ENCODE results near the gene YPEL2. TPM values are rescaled to one million over a fixed set of nuclear protein-coding genes. Genes with fewer than 3 reads are reported as not detected.

The YPEL2 gene
- total and polyA plus RNA-seq, 2 donors (not counting 1 experiment from before 2014, with no cell fraction given), result 20.7 to 51.8 TPM

GRCh38 chr17:59399914-59400313, 68.5 kb downstream of the YPEL2 start:
- POLR2A ChIA-PET, result no interaction called here
- H3K9me3 Mint-ChIP-seq (ENCODE audit: insufficient read depth), result no peaks in the 10 kb centered on the region
- CTCF ChIA-PET, result interaction anchor here (0.8 to 1.1 kb wide), 2 partner anchors 41 to 89 kb away, joined by 4 to 5 read pairs; no protein-coding TSS in a partner anchor
- H3K9me3 ChIP-seq (ENCODE audit: control extremely low read depth in 1 of 3, control insufficient read depth in 2 of 3, insufficient read depth in 1 of 3, low read length in 2 of 3), result no peaks in the 10 kb centered on the region
- H3K27me3 ChIP-seq (replicated peaks in 1 of 4; ENCODE audit: control extremely low read depth in 1 of 4, control insufficient read depth in 3 of 4, insufficient read depth in 4 of 4, low read length in 3 of 4), result no peaks in the 10 kb centered on the region
- intact Hi-C loops (cut with micrococcal nuclease), result no loop called here
- no peaks in the 10 kb centered on the region for H4K20me1 ChIP-seq (ENCODE audit: control insufficient read depth, insufficient read depth, low read length, poor library complexity, severe bottlenecking)
- no peak overlapping the region for H3K4me3 Mint-ChIP-seq
- no peak overlapping the region for H3K9ac ChIP-seq (ENCODE audit: low read length)
- 90% methylated on average over 3 of the region's 7 CpGs for WGBS (ENCODE audit: insufficient coverage)
- no peak overlapping the region for H3K4me3 ChIP-seq (ENCODE audit: control extremely low read depth in 1 of 5, extremely low read depth in 1 of 5, insufficient read depth in 1 of 5, low read depth in 2 of 5, low read length in 4 of 5)
- no peaks in the 10 kb centered on the region for H3K79me2 ChIP-seq (ENCODE audit: control insufficient read depth, insufficient read depth, low read length)
- H3K4me1 Mint-ChIP-seq, result peaks cover 3% of the 10 kb centered on the region
- no peak for DNase-seq
- H3K27ac Mint-ChIP-seq, result peak overlapping the region; percentile 50
- H3K4me1 ChIP-seq (ENCODE audit: control insufficient read depth in 2 of 2, insufficient read depth in 2 of 2, low read length in 2 of 2), result no peaks in the 10 kb centered on the region
- no peak for ATAC-seq (ENCODE audit: low read depth)
- peaks cover 8 to 36% of the 10 kb centered on the region in 2 experiments for H3K36me3 ChIP-seq (replicated peaks in 1 of 2; ENCODE audit: control extremely low read depth in 1 of 2, control insufficient read depth in 1 of 2, extremely low read depth in 1 of 2, insufficient read depth in 2 of 2, low read length in 1 of 2)
- H3K27me3 Mint-ChIP-seq, result no peaks in the 10 kb centered on the region
- H3K27ac ChIP-seq (ENCODE audit: low read length in 2 of 2), result no peak overlapping the region
- TF ChIP-seq EZH2 (IDR thresholded peaks at IDR 0.05; ENCODE audit: borderline replicate concordance, insufficient read depth, low read depth, low read length, poor library complexity, severe bottlenecking) (no peak), CTCF (IDR thresholded peaks at IDR 0.05) (no peak)
- H3K4me2 ChIP-seq (replicated peaks; ENCODE audit: low read depth, low read length, poor library complexity, severe bottlenecking), result no peak overlapping the region
- no peak overlapping the region for H2AFZ ChIP-seq (ENCODE audit: insufficient read depth, low read depth, low read length, poor library complexity, severe bottlenecking)

- ATAC-seq (ENCODE audit: low read depth) (no peak), DNase-seq (no peak)
- Histone ChIP-seq H3K4me3 (ENCODE audit: control extremely low read depth in 1 of 5, extremely low read depth in 1 of 5, insufficient read depth in 1 of 5, low read depth in 2 of 5, low read length in 4 of 5) (no peak overlapping the region), H3K27me3 (replicated peaks in 1 of 4; ENCODE audit: control extremely low read depth in 1 of 4, control insufficient read depth in 3 of 4, insufficient read depth in 4 of 4, low read length in 3 of 4) (no peaks in the 10 kb centered on the region), H3K79me2 (ENCODE audit: control insufficient read depth, insufficient read depth, low read length) (no peaks in the 10 kb centered on the region), H2AFZ (ENCODE audit: insufficient read depth, low read depth, low read length, poor library complexity, severe bottlenecking) (no peak overlapping the region), H3K4me2 (replicated peaks; ENCODE audit: low read depth, low read length, poor library complexity, severe bottlenecking) (no peak overlapping the region), H4K20me1 (ENCODE audit: control insufficient read depth, insufficient read depth, low read length, poor library complexity, severe bottlenecking) (no peaks in the 10 kb centered on the region), H3K27ac (ENCODE audit: low read length in 2 of 2) (no peak overlapping the region), H3K9me3 (ENCODE audit: control extremely low read depth in 1 of 3, control insufficient read depth in 2 of 3, insufficient read depth in 1 of 3, low read length in 2 of 3) (no peaks in the 10 kb centered on the region), H3K4me1 (ENCODE audit: control insufficient read depth in 2 of 2, insufficient read depth in 2 of 2, low read length in 2 of 2) (no peaks in the 10 kb centered on the region), H3K9ac (ENCODE audit: low read length) (no peak overlapping the region), H3K36me3 (replicated peaks in 1 of 2; ENCODE audit: control extremely low read depth in 1 of 2, control insufficient read depth in 1 of 2, extremely low read depth in 1 of 2, insufficient read depth in 2 of 2, low read length in 1 of 2) (peaks cover 8 to 32% of the 10 kb centered on the region in 2 experiments)
- WGBS (ENCODE audit: insufficient coverage), result 83% methylated on average over 1 of the region's 5 CpGs
- CTCF ChIA-PET, result interaction anchor here (0.8 to 2.3 kb wide), 2 partner anchors 52 to 71 kb away, joined by 3 to 9 read pairs; no protein-coding TSS in a partner anchor
- Mint-ChIP-seq H3K4me1 (peaks cover 3% of the 10 kb centered on the region), H3K4me3 (no peak overlapping the region), H3K27me3 (no peaks in the 10 kb centered on the region), H3K27ac (no peak overlapping the region), H3K9me3 (ENCODE audit: insufficient read depth) (no peaks in the 10 kb centered on the region)
- no peak for TF ChIP-seq EZH2 (IDR thresholded peaks at IDR 0.05; ENCODE audit: borderline replicate concordance, insufficient read depth, low read depth, low read length, poor library complexity, severe bottlenecking)
- no peak for TF ChIP-seq CTCF (IDR thresholded peaks at IDR 0.05)
- POLR2A ChIA-PET, result no interaction called here
- intact Hi-C loops (cut with micrococcal nuclease), result no loop called here
Observed at GRCh38 chr17:59400858-59401257, 69.4 kb downstream of the YPEL2 start.

All from B cell (primary cell).